ENCODE data around the gene PRLR.
"Not testable (repeated sequence)": the region's sequence is repeated elsewhere in the genome, so short reads cannot be mapped to it uniquely, and the experiment has no call there.

The PRLR gene

DNA sequence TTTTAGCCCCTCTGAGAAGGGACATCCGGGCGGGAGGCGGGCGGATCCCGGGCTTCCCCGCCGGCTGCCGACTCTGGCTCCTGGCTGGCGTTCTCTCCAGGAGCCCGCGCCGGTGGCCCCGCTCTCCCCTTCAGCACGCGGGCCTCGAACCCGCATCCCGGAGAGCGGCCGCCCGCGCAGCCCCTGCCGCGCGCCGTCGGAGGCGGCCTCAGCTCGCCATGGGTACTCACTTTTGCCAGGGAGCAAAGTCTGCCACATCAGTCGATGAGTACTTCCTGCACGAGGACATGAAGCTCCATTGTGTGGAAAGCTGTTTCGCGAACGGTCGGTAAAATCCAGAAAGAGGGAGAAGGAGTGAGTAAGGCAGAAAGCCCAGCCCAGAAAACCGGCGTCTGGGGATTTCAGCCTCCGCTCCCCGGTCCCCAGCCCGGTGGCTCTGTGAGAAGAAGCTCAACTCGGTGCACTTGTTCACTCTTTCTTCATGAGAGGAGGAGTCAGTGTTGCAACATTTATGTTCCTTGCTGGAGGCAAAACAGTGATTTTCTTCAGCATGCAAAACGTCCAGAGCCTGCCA, at the start of gene PRLR:
Gene PRLR (minus strand): TSS at position 450 of the 574 bp plus-strand sequence. CDS start 140,867 bp downstream, outside the sequence.
- in situ Hi-C loops (cut with MboI; ENCODE audit: low sequenced_read_pairs): no loop called here

- in situ Hi-C loops (cut with MboI; ENCODE audit: low sequenced_read_pairs): no loop called here
Measured at GRCh38 chr5:35274839-35275509, 44.7 kb upstream of the PRLR start.

GRCh38 chr5:35269006-35269405, 38.7 kb upstream of the PRLR start:
- in situ Hi-C loops (cut with MboI; ENCODE audit: low sequenced_read_pairs): no loop called here

GRCh38 chr5:35266276-35266675, 36.0 kb upstream of the PRLR start:
- in situ Hi-C loops (cut with MboI; ENCODE audit: low sequenced_read_pairs): no loop called here

- in situ Hi-C loops (cut with MboI; ENCODE audit: low sequenced_read_pairs): no loop called here
Measured at GRCh38 chr5:35264509-35264908, 34.2 kb upstream of the PRLR start.

GRCh38 chr5:35263266-35263877, 33.1 kb upstream of the PRLR start:
- in situ Hi-C loops (cut with MboI; ENCODE audit: low sequenced_read_pairs): no loop called here

DNA sequence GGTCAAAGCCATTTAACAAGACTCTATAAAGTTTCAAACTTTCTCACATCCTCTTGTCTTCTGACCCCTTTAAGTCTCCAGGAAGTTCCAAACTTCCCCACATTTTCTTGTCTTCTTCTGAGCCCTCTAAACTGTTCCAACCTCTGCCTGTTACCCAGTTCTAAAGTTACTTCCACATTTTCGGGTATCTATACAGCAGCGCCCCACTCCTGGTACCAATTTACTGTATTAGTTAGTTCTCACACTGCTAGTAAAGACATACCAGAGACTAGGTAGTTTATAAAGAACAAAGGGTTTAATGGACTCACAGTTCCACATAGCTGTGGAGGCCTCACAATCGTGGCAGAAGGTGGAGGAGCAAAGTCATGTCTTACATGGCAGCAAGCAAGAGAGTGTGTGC, 23.3 kb upstream of the PRLR start:
- in situ Hi-C loops (cut with MboI; ENCODE audit: low sequenced_read_pairs): no loop called here

GRCh38 chr5:35252963-35253362, 22.7 kb upstream of the PRLR start:
- in situ Hi-C loops (cut with MboI; ENCODE audit: low sequenced_read_pairs): no loop called here

- in situ Hi-C loops (cut with MboI; ENCODE audit: low sequenced_read_pairs): no loop called here
Measured at GRCh38 chr5:35248843-35249780, 18.8 kb upstream of the PRLR start.

GRCh38 chr5:35247648-35248034, 17.4 kb upstream of the PRLR start:
- in situ Hi-C loops (cut with MboI; ENCODE audit: low sequenced_read_pairs): no loop called here

GRCh38 chr5:35246900-35247647, 16.8 kb upstream of the PRLR start:
- in situ Hi-C loops (cut with MboI; ENCODE audit: low sequenced_read_pairs): no loop called here

- in situ Hi-C loops (cut with MboI; ENCODE audit: low sequenced_read_pairs): no loop called here
Measured at GRCh38 chr5:35246411-35246810, 16.1 kb upstream of the PRLR start.

- in situ Hi-C loops (cut with MboI; ENCODE audit: low sequenced_read_pairs): not testable (repeated sequence)
Measured at GRCh38 chr5:35245371-35245770, 15.1 kb upstream of the PRLR start.

- in situ Hi-C loops (cut with MboI; ENCODE audit: low sequenced_read_pairs): no loop called here
Measured at GRCh38 chr5:35244171-35244570, 13.9 kb upstream of the PRLR start.

DNA sequence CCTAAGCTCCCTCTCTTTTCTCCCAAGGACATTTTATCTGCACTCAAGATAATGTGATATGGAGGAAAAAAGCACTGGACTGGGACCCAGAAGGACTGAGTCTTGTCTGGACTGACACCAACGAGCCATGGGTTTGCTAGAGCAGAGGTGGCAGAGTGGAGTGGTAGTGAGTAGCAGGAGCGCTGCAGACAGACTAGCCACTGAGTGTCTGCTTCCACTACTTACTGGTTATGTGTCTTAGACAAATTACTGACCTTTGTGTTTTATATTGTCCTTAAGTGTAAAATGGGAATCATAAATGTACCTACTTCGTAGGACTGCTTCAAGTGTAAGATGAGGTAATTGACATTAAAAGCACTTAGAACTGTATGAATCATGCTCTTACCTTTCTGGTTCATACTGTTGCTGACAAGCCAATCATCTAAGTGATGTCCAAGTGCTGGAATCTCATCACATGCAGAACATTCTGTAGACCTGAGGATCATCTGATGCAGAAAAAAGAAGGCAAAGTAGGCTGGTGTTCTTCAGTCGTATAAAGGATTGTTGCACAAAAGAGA, 12.5 kb upstream of the PRLR start:
- in situ Hi-C loops (cut with MboI; ENCODE audit: low sequenced_read_pairs): no loop called here

DNA sequence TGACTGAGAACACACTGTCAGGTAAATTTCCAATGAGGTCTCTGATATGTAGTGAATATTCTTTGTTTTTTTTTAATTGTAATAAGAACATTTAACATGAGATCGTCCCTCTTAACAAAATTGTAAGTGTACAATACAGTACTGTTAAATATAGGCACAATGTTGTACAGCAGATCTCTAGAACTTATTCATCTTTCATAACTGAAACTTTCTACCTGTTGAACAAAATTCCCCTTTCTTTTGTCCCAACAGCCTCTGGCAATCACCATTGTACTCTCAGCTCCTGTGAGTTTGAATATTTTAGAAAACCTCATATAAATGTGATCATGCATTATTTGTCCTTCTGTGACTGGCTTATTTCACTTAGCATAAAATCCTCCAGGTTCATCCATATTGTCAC, 10.6 kb upstream of the PRLR start:
- in situ Hi-C loops (cut with MboI; ENCODE audit: low sequenced_read_pairs): no loop called here

GRCh38 chr5:35239911-35240610, 9.8 kb upstream of the PRLR start:
- in situ Hi-C loops (cut with MboI; ENCODE audit: low sequenced_read_pairs): no loop called here

DNA sequence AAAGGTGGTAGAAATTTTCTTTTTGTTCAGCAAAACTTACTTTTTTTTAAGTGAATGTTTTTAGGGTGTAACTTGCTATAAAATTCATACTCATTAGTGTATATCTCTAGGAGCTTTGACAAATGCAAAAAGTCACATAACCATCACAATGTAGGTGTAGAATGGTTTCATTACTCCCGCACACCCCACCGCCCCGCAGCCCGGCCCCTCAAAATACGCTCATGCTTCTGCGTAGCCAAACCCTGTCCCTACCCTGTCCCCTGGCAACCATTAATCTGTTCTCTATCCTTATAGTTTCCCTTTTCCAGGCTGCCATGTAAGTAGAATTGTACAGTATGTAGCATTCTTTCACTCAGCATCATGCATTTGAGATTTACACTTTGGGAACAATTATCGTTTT, 9.2 kb upstream of the PRLR start:
- in situ Hi-C loops (cut with MboI; ENCODE audit: low sequenced_read_pairs): no loop called here

DNA sequence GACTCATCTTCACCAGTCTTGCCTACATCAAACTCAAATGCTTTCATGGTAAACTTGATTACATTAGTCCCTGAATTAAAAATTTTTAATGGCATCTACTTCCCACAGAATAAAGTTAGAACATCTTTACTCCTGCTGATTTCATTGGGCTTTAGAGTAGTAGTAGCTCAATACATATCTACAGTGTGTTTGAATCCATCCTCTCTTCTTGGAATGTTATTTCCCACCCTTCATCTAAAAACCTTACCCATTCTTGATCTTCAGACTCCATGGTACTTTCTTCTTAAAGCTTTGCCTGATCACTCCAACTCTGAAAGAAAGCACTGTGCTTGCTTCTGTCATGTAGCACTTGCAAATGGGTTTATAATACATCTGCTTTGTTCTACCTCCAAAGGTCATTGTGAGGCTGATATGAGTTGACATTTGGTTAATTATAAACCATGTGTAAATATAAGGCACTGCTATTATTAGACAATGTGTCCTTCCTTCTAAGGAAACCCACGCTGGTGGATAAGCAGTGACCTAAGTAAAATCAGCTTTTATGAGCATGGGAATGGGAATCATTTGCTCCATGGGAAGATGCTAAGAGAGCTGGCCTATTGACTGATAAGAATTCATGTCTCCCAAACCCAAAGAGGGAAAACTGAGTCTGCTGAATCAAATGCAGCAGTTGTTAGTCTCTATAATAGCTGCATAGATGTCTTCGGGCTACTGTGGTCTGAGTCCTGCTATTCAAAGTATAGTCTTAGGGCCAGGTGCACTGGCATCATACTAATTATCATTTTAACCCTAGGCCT, 7.5 kb upstream of the PRLR start:
- in situ Hi-C loops (cut with MboI; ENCODE audit: low sequenced_read_pairs): no loop called here

Data from hTERT RPE-1 (cell line).